ENCODE results near the gene ACAP2.

GRCh38 chr3:195403841-195404408 is 38.9 kb downstream of the ACAP2 start:
- no peak for TF ChIP-seq CTCF (IDR thresholded peaks at IDR 0.05 in 8 of 11, conservative IDR thresholded peaks at IDR 0.05 in 3 of 11)
- no peak for TF ChIP-seq POLR2A (IDR thresholded peaks at IDR 0.05)

All from spleen (tissue), 7 donors.